ENCODE results near the gene TEX2.

Gene TEX2

DNA sequence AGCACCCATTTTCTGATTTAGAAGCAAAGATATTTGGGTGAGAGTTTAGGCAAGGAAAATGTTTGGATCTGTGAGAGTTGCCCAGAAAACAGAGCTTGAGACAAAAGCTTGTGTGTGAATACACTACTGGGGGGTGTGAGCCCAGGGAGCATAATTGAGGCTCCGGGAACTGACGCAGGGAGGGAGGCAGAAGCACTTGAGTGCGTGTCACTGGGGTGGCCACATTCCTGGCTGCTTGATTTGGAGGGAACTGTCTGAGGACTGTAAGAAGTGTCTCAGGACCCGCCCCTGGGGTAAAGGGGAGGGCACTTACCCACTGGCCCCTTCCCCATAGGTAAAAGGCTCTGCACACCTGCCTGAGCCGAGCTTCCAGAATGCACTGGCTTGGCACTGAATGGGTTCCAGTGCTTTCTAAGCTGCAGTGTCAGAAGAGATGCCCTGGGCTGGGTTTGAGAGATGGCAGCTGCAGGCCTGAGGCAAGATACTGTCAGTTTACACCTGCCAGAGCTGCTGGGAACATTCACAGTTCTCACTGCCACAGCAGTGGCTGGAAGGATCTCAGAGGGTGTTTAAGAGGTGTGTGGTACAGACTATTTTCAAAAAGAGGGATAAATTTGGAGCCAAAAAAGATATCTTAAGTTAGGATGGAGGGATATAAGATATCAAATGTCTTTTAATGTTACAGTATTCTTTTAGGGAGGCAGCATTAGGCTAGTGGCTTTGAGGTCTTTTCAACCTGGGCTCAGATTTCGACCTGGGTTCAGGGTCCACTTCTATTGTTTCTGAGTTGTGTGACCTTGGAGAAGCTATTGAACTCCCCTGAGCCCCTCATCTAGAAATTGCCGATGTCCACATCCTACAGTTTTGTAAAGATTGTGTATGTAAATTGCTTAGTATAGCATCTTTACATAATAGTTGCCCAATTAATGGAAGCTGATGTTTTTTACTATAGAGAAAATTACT, 6.9 kb upstream of the TEX2 start:
- no peak for DNase-seq (ENCODE audit: low read depth)

DNA sequence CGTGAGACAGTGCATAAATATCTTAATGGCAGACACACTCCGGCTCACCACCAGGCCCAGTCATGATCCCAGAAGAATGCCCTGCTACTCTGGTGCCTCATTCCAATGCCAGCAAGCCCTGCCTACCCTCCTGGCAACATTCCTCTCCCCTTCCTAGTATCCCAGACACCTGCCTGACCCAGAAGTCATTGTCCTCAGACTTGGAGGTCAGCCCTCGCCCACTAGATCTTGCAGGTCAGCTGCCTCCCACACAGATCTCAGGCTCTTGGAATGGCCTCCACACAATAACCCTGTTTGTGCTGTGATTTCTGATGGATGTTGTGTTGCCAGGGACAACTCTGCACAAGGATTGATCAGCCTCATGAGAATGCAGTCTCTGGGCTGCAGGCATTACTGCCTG, 1.8 kb upstream of the TEX2 start:
- DNase-seq (ENCODE audit: low read depth): no peak

- peak; percentile 18 for DNase-seq (ENCODE audit: low read depth)
Observed at GRCh38 chr17:64262198-64262999, 661 bp downstream of the TEX2 start.

GRCh38 chr17:64261417-64262145, 1.5 kb downstream of the TEX2 start:
- no peak for DNase-seq (ENCODE audit: low read depth)

GRCh38 chr17:64260886-64261285, 2.2 kb downstream of the TEX2 start:
- DNase-seq (ENCODE audit: low read depth): no peak

- no peak for DNase-seq (ENCODE audit: low read depth)
Observed at GRCh38 chr17:64259922-64260321, 3.1 kb downstream of the TEX2 start.

DNA sequence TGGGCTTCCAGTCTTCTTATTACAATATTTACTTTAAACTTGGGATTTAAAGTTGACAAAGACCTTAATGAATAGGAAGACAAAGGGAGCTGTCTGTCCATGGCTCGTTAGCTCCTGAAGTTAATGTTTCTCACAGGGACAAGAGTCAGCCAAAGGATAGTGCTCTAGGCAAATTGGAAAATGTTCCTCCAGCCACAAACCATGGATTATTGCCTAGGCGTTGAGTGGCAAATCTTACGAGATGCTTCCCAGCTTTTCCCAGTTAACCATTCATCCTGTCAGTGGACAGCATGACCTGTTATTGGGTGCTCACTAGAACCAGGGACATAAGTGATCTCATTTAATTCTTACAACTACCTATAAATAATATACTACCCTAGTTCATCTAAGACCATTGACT, 3.6 kb downstream of the TEX2 start:
- DNase-seq (ENCODE audit: low read depth): no peak

GRCh38 chr17:64256913-64257807, 5.9 kb downstream of the TEX2 start:
- no peak for DNase-seq (ENCODE audit: low read depth)

GRCh38 chr17:64255764-64256163, 7.3 kb downstream of the TEX2 start:
- DNase-seq (ENCODE audit: low read depth): no peak

- DNase-seq (ENCODE audit: low read depth): no peak
Observed at GRCh38 chr17:64254755-64255154, 8.3 kb downstream of the TEX2 start.

DNA sequence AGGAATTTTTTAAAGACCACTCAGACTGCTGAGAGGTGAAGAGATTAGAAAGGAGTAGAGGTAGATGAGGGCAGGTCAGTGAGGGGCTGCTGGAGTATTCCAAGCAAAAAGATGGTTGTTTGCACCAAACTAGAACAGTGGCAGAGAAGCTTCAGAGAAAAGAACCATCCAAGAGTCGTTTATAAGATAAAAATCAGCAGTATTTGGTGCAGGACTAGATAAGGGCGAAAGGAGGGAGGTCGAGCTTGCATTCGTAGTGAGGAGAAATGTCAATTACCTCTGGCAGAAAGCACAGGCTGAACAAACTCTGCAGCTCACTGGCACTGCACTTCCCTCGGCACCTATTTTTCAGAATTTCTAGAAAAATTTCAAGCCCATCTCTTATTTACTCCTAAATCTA, 9.6 kb downstream of the TEX2 start:
- no peak for DNase-seq (ENCODE audit: low read depth)

DNA sequence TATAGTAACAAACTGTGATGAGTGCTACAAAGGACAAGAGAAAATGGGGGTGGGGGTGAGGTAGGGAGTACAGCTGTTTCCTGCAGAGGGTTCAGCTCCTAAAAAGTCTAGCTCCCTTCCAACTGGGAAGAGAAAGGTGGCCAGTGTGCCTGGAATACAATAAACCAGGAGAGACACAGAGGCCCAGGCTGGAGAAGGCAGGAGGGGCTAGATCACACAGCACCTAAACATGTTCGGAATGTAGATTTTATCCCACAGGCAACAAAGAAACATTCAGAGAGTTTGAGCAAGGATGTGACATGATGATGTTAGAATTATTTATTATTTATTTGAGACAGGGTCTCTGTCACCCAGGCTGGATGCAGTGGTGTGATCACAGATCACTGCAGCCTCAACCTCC, 10.2 kb downstream of the TEX2 start:
- DNase-seq (ENCODE audit: low read depth): no peak

DNA sequence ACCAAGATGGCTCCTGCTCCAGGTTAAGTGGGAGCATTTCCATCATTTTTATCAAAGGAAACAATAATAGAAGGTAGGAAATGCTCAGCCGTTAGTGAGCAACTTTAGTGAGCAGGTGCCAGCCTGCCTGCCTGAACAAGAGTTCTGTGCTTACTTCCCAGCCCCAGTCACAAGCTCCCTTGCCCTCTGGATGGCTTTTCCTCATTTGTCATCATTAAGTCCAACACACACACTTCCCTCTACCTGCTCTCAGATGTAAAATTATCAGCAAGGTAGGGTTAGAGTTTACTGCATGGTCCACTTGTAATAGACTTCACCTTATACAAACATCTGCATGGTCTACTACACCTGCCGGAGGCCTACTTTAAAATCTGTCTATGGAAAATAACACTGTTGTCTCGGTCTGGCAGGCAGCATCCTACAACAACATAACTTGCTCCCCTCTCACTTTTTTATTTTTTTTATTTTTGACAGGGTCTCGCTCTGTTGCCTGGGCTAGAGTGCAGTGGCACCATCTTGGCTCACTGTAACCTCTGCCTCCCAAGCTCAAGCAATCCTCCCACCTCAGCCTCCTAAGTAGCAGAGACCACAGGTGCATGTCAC, 12.7 kb downstream of the TEX2 start:
- no peak for DNase-seq (ENCODE audit: low read depth)

GRCh38 chr17:64247836-64248235, 15.2 kb downstream of the TEX2 start:
- no peak for DNase-seq (ENCODE audit: low read depth)

GRCh38 chr17:64245218-64246145, 17.6 kb downstream of the TEX2 start:
- no peak for DNase-seq (ENCODE audit: low read depth)

DNA sequence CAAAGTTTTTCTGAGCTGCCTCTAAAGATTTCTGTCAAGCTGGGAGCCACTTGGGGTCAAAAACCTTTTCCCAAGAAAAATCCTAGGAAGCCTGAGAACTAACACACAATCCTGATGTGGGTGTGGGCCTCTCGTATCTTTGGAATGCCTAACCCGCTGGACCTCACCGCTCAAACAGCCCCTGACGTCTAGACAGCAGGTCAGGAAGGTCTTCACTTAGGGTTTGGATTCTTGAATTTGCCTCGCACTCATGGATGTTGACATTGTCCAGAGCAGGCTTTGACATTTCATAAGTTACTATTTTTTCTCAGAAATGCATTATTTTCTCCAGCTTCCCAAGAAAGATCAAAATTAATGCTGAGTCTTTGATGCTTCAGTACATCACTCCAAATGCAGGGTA, 18.9 kb downstream of the TEX2 start:
- no peak for DNase-seq (ENCODE audit: low read depth)

DNA sequence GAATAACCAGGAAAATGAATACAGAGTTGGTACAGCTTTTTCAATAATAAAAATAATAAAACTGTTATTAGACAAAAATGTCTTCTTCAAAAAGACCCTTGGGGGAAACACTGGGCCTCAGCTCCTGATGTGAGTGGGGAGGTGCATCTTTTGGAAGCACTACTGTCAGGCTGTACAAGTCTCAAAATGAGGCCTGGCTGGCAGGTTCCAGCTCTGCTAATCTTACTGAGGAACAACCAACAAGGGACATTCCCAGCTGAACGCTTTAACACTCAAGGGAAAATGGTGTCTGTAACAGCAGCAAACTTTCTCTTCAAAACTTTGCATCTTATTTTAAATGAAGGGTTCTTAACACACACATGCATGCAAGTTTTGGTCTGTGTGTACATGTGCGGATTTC, 19.7 kb downstream of the TEX2 start:
- no peak for DNase-seq (ENCODE audit: low read depth)

- DNase-seq (ENCODE audit: low read depth): no peak
Observed at GRCh38 chr17:64242633-64243032, 20.4 kb downstream of the TEX2 start.

DNA sequence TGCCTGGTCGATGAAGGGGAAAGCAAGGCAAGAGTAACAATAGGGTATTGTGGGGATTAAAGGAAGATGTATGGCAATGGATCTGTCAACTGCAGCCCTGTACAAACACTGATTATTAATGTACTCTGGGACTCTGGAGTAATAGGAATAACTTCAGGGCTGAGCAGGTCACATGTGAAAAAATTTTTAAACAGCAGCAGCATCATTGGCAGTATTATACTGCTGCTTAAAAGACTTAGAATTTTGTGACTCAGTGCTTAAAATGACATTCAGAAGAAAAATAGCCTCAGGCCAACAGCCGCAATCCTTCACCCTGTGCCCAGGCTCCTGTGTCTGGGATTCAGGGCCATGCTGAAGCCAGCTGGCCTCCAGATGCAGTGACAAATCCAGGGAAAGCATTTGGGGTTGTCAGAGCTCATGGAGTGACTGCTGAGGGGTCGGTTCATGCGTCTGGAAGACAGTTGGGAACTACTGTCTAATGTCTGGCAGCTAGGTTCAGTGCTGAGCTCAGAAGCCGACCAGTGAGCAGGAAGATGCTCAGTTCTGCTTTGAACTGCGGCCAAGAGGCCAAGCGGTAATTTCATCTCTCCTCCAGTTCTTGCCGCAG, 22.2 kb downstream of the TEX2 start:
- no peak for DNase-seq (ENCODE audit: low read depth)
